ENCODE measurements around the gene CCDC121.

GRCh38 chr2:27624943-27625342, 3.9 kb downstream of the CCDC121 start:
- TF ChIP-seq ARNT (IDR thresholded peaks at IDR 0.05) (no peak), ELF4 (IDR thresholded peaks at IDR 0.05) (no peak), LEF1 (IDR thresholded peaks at IDR 0.05; ENCODE audit: borderline replicate concordance) (no peak)

All from HEK293T (cell line).